ENCODE measurements around the gene DLGAP5.

DLGAP5 gene

DNA sequence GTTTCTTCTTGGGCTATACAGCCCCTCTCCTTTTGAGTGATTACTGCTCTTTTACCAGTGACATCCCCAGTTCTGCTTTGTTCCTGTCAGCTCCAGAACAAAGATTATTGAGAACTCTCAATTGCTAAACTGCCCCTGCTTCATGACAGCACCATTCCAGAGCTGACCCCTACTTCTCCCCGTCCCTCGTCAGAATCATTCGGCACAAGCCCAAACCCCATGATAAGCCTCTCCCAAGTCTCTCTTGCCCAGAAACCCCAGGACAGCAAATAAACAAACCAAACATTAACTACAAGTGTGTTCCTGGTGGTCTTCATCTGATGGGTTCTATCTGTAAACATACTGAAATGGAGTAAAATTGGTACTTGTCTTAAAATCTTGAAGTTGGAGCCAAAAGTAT is 9.3 kb upstream of the DLGAP5 start:
- no peak overlapping the region for H3K27ac ChIP-seq
- no peak for TF ChIP-seq ZFX (IDR thresholded peaks at IDR 0.05)
- TF ChIP-seq, protein P1, sequence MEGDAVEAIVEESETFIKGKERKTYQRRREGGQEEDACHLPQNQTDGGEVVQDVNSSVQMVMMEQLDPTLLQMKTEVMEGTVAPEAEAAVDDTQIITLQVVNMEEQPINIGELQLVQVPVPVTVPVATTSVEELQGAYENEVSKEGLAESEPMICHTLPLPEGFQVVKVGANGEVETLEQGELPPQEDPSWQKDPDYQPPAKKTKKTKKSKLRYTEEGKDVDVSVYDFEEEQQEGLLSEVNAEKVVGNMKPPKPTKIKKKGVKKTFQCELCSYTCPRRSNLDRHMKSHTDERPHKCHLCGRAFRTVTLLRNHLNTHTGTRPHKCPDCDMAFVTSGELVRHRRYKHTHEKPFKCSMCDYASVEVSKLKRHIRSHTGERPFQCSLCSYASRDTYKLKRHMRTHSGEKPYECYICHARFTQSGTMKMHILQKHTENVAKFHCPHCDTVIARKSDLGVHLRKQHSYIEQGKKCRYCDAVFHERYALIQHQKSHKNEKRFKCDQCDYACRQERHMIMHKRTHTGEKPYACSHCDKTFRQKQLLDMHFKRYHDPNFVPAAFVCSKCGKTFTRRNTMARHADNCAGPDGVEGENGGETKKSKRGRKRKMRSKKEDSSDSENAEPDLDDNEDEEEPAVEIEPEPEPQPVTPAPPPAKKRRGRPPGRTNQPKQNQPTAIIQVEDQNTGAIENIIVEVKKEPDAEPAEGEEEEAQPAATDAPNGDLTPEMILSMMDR (conservative IDR thresholded peaks at IDR 0.05): no peak

DNA sequence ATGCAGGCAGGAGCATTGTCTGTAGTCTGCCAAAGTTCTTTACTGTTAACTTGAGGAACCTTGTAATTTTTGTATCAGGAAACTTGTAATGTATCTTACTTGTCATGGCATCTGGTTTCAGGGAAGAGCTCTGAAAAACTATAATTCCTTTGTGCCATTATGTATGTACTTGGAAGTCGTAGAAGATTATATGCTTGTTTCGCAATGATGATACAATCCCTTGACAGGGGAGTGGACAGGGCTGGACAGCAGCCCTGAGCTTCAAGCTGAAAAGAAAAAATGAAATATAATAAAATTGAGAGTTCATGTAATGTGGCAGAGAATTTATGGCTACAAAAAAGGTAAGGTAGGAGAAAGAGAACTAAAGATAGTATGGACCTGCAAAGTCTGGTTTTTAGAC is 7.4 kb upstream of the DLGAP5 start:
- no peak overlapping the region for H3K27ac ChIP-seq
- TF ChIP-seq, protein P1 (conservative IDR thresholded peaks at IDR 0.05): no peak
- no peak for TF ChIP-seq ZFX (IDR thresholded peaks at IDR 0.05)

DNA sequence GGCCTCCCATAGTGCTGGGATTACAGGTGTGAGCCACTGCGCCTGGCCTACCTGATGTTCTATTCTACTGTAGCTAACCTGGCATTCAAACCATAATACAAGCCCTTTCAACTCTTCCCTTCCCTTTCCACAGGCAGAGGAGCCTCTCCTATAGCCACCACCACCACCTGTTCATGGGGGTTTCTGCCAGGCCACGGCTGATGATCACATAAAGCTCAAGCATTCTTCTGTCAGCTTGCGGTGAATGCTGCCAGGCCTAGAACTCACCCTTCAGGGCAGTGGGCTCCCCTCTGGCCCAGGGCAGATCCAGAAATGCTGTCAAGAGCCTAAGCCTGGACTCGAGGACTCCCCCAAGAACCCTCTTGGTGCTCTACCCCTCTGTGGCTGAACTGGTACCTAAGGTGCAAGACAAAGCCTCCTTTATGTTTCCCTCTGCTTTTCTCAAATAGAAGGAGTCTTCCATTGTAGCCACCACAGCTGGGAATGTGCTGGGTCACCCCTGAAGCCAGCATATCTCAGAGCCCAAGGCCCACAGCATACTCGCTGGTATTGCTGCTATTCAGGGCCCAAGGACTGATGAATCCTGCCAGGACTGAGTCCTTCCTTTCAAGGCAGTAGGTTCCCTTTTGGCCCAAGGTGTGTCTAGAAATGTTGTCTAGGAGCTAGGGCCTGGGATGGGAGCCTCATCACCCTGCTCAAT is 3.4 kb upstream of the DLGAP5 start:
- no peak overlapping the region for H3K27ac ChIP-seq
- TF ChIP-seq, protein P1 (conservative IDR thresholded peaks at IDR 0.05): no peak
- TF ChIP-seq ZFX (IDR thresholded peaks at IDR 0.05): no peak

GRCh38 chr14:55192054-55192621 is 753 bp upstream of the DLGAP5 start:
- peak overlapping the region; percentile 80 for H3K27ac ChIP-seq
- TF ChIP-seq, protein P1 (conservative IDR thresholded peaks at IDR 0.05): no peak
- TF ChIP-seq ZFX (IDR thresholded peaks at IDR 0.05): no peak

GRCh38 chr14:55190906-55191202 is 531 bp downstream of the DLGAP5 start:
- H3K27ac ChIP-seq: peak overlapping the region; percentile 80
- TF ChIP-seq, protein P1 (conservative IDR thresholded peaks at IDR 0.05): no peak
- TF ChIP-seq ZFX (IDR thresholded peaks at IDR 0.05): no peak

- no peak overlapping the region for H3K27ac ChIP-seq
- TF ChIP-seq, protein P1 (conservative IDR thresholded peaks at IDR 0.05): no peak
- no peak for TF ChIP-seq ZFX (IDR thresholded peaks at IDR 0.05)
Observed at GRCh38 chr14:55188686-55189295, 2.6 kb downstream of the DLGAP5 start.

DNA sequence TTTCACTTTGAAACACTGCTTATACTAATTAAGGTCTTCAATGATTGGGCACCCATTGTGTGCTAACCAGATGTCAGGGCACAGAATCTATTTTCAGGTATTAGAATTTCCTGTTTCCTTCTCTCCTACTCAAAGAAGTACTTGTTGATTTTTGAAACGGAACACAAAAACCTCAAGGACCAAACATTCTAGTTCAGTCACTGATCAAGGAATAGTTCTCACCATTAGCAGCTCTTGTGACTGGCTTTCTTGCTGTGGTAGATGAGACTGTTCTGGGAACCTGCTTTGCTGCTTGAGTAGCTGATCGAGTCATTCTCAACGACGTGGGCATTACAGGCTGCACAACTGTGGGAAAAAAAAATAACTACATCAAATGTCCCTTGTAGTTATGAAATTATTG is 11.0 kb downstream of the DLGAP5 start:
- TF ChIP-seq, protein P1 (conservative IDR thresholded peaks at IDR 0.05): no peak
- no peak for TF ChIP-seq ZFX (IDR thresholded peaks at IDR 0.05)
- H3K27ac ChIP-seq: no peak overlapping the region
